HEK293T (cell line): ENCODE measurements around the gene CDRT15L2.

ENCODE experiments used
- ARNT ChIP-seq: fragments of 450-650 bp; IDR thresholded peaks from 2 replicates; pipeline ENCODE4 v1.6.1; 2017; ENCODE audit warnings: mild to moderate bottlenecking
- BHLHE40 ChIP-seq: fragments of 450-650 bp; IDR thresholded peaks from 2 replicates; pipeline ENCODE4 v1.6.1; 2016; ENCODE audit warnings: mild to moderate bottlenecking, moderate library complexity, borderline replicate concordance
- FOXA1 ChIP-seq: fragments of 450-650 bp; IDR thresholded peaks from 2 replicates; pipeline ENCODE4 v1.6.1; 2016; ENCODE audit warnings: mild to moderate bottlenecking
- FOXM1 ChIP-seq: fragments of 450-650 bp; IDR thresholded peaks from 2 replicates; pipeline ENCODE4 v1.6.1; 2017; ENCODE audit warnings: mild to moderate bottlenecking, borderline replicate concordance
- HDGF ChIP-seq: fragments of 450-650 bp; IDR thresholded peaks from 2 replicates; pipeline ENCODE4 v1.6.1; 2017; ENCODE audit warnings: antibody characterized with exemption, borderline replicate concordance
- SP1 ChIP-seq: fragments of 450-650 bp; IDR thresholded peaks from 2 replicates; pipeline ENCODE4 v1.6.1; 2017
- SUZ12 ChIP-seq: fragments of 450-650 bp; IDR thresholded peaks from 2 replicates; pipeline ENCODE4 v1.6.1; 2016; ENCODE audit warnings: mild to moderate bottlenecking
- TARDBP ChIP-seq: fragments of 450-650 bp; IDR thresholded peaks from 2 replicates; pipeline ENCODE4 v1.6.1; 2016
- ZNF384 ChIP-seq: fragments of 450-650 bp; IDR thresholded peaks from 2 replicates; pipeline ENCODE4 v1.6.1; 2016

DNA sequence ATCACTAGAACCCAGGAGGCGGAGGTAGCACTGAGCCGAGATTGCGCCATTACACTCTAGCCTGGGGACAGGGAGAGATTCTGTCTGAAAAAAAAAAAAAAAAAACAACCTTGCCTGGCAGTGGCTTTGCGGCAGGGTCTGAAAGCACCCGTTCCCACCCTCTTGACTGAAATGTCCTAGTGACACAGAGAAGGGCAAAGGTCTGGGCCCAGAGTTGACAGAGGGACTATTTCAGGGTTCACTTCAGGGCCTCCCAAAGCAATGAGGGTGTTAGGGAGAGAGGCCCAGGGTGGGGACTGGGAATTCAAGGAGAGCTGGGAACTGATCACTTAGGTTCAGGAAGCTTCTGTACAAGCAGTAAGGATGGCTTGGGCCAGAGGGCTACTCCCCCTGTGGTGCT, 13.8 kb upstream of the CDRT15L2 start:
- TF ChIP-seq FOXM1 (no peak), TARDBP (no peak), HDGF (no peak), FOXA1 (no peak), SP1 (no peak), SUZ12 (no peak), ARNT (no peak), ZNF384 (no peak), BHLHE40 (no peak)
